GM13977 (cell line): ENCODE results near the gene TMEM219.

Experiments
- DNase-seq: peaks from one replicate; pipeline ENCODE4 v3.0.0; 2012; ENCODE audit warnings: low spot score
- CTCF ChIP-seq: IDR thresholded peaks from 2 replicates; pipeline ENCODE4 v1.5.1; 2012; ENCODE audit warnings: mild to moderate bottlenecking, control low read depth; ENCODE audit not compliant: insufficient read depth; ENCODE audit errors: extremely low read depth, missing control alignments
- in situ Hi-C: fragments of 300-500 bp; cut with MboI; formaldehyde crosslinking; loops from one replicate; pipeline ENCODE4 v1.12.0; 2022; ENCODE audit warnings: low sequenced_read_pairs, low pct_unique_long_range_greater_than_20kb, mixed read lengths, inconsistent platforms; ENCODE audit not compliant: unreplicated experiment

TMEM219 gene

GRCh38 chr16:29986931-29987330 is 25.1 kb downstream of the TMEM219 start:
- no peak for DNase-seq
- TF ChIP-seq CTCF = no peak
- in situ Hi-C loops = no loop called here

- in situ Hi-C loops = no loop called here
- TF ChIP-seq CTCF = no peak
- DNase-seq = no peak
Observed at GRCh38 chr16:29987371-29988085, 25.6 kb downstream of the TMEM219 start.

- TF ChIP-seq CTCF = no peak
- in situ Hi-C loops = no loop called here
Observed at GRCh38 chr16:29988346-29989075, 26.6 kb downstream of the TMEM219 start.

GRCh38 chr16:29989111-29989858 is 27.4 kb downstream of the TMEM219 start:
- no peak for DNase-seq
- in situ Hi-C loops = no loop called here

More at GRCh38 chr16:29988346-29989075, 26.6 kb downstream of the TMEM219 start:
- no peak for DNase-seq

GRCh38 chr16:29990034-29990433 is 28.2 kb downstream of the TMEM219 start:
- in situ Hi-C loops = no loop called here
- TF ChIP-seq CTCF = no peak
- no peak for DNase-seq

More at GRCh38 chr16:29989111-29989858, 27.4 kb downstream of the TMEM219 start:
- no peak for TF ChIP-seq CTCF

- no peak for DNase-seq
- TF ChIP-seq CTCF = no peak
- in situ Hi-C loops = no loop called here
Observed at GRCh38 chr16:29990883-29991570, 29.1 kb downstream of the TMEM219 start.
